Nephron (organoid): ENCODE data around the gene FGF5.

Experiments
- H3K27ac Mint-ChIP-seq, 3 experiments: 2 replicates each; pipeline ENCODE4 v1.8.0; 2020; ENCODE audit warnings: mixed read lengths in 3 of 3, mild to moderate bottlenecking in 2 of 3, moderate library complexity in 1 of 3
- H3K27me3 Mint-ChIP-seq: 2 replicates; pipeline ENCODE4 v1.8.0; 2021; ENCODE audit warnings: low read depth, mild to moderate bottlenecking, moderate library complexity, mixed read lengths
- H3K36me3 Mint-ChIP-seq: 2 replicates; pipeline ENCODE4 v1.8.0; 2020; ENCODE audit warnings: low read depth, mixed read lengths
- H3K4me1 Mint-ChIP-seq: 2 replicates; pipeline ENCODE4 v1.8.0; 2020; ENCODE audit warnings: mixed read lengths
- H3K4me3 Mint-ChIP-seq, 3 experiments: 2 replicates each; pipeline ENCODE4 v1.8.0; 2020; ENCODE audit warnings: mild to moderate bottlenecking in 3 of 3, mixed read lengths in 3 of 3, moderate library complexity in 2 of 3
- H3K9me3 Mint-ChIP-seq: 2 replicates; pipeline ENCODE4 v1.8.0; 2020; ENCODE audit warnings: mixed read lengths
- CTCF ChIP-seq, 3 experiments: fragments of 200-600 bp; sonication (generic); IDR thresholded peaks; one replicate each; pipeline ENCODE4 v1.5.0; 2021; ENCODE audit warnings: antibody characterized with exemption in 3 of 3; ENCODE audit not compliant: unreplicated experiment in 3 of 3

FGF5 gene

GRCh38 chr4:80321341-80321740 is 54.9 kb downstream of the FGF5 start:
- Mint-ChIP-seq H3K4me1 (peaks cover 4% of the 10 kb centered on the region), H3K27ac (no peak overlapping the region), H3K27me3 (peaks cover 37% of the 10 kb centered on the region), H3K9me3 (no peaks in the 10 kb centered on the region), H3K4me3 (no peak overlapping the region), H3K36me3 (no peaks in the 10 kb centered on the region)
- no peak for TF ChIP-seq CTCF (IDR thresholded peaks at IDR 0.05; ENCODE audit: unreplicated experiment in 3 of 3)

- no peak overlapping the region for H3K4me3 Mint-ChIP-seq
- no peak for TF ChIP-seq CTCF (IDR thresholded peaks at IDR 0.05; ENCODE audit: unreplicated experiment in 3 of 3)
- no peaks in the 10 kb centered on the region for H3K36me3 Mint-ChIP-seq
- H3K4me1 Mint-ChIP-seq: peaks cover 4% of the 10 kb centered on the region
- H3K27ac Mint-ChIP-seq: no peak overlapping the region
- H3K27me3 Mint-ChIP-seq: peaks cover 37% of the 10 kb centered on the region
- no peaks in the 10 kb centered on the region for H3K9me3 Mint-ChIP-seq
Observed at GRCh38 chr4:80321776-80322175, 55.3 kb downstream of the FGF5 start.

- Mint-ChIP-seq H3K27ac (no peak overlapping the region), H3K4me3 (no peak overlapping the region), H3K36me3 (no peaks in the 10 kb centered on the region), H3K4me1 (peaks cover 4% of the 10 kb centered on the region), H3K27me3 (peaks cover 29% of the 10 kb centered on the region), H3K9me3 (no peaks in the 10 kb centered on the region)
- peak in 2 of 3 experiments; percentile 12 for TF ChIP-seq CTCF (IDR thresholded peaks at IDR 0.05; ENCODE audit: unreplicated experiment in 3 of 3)
Observed at GRCh38 chr4:80322716-80323115, 56.3 kb downstream of the FGF5 start.

- H3K36me3 Mint-ChIP-seq: no peaks in the 10 kb centered on the region
- H3K4me1 Mint-ChIP-seq: no peaks in the 10 kb centered on the region
Observed at GRCh38 chr4:80324171-80324570, 57.7 kb downstream of the FGF5 start.

GRCh38 chr4:80331693-80332092 is 65.2 kb downstream of the FGF5 start:
- no peak for TF ChIP-seq CTCF (IDR thresholded peaks at IDR 0.05; ENCODE audit: unreplicated experiment in 3 of 3)
- peaks cover 4% of the 10 kb centered on the region for H3K4me1 Mint-ChIP-seq
- peaks cover 15% of the 10 kb centered on the region for H3K27me3 Mint-ChIP-seq
- no peaks in the 10 kb centered on the region for H3K9me3 Mint-ChIP-seq
- H3K36me3 Mint-ChIP-seq: no peaks in the 10 kb centered on the region
- no peak overlapping the region for H3K4me3 Mint-ChIP-seq
- H3K27ac Mint-ChIP-seq: no peak overlapping the region

More at GRCh38 chr4:80324171-80324570, 57.7 kb downstream of the FGF5 start:
- H3K27ac Mint-ChIP-seq: no peak overlapping the region
- no peak overlapping the region for H3K4me3 Mint-ChIP-seq
- H3K27me3 Mint-ChIP-seq: peaks cover 18% of the 10 kb centered on the region
- H3K9me3 Mint-ChIP-seq: no peaks in the 10 kb centered on the region
- TF ChIP-seq CTCF (IDR thresholded peaks at IDR 0.05; ENCODE audit: unreplicated experiment in 3 of 3): no peak

GRCh38 chr4:80333121-80333520 is 66.7 kb downstream of the FGF5 start:
- Mint-ChIP-seq H3K27ac (no peak overlapping the region), H3K4me1 (peaks cover 4% of the 10 kb centered on the region), H3K27me3 (peaks cover 18% of the 10 kb centered on the region), H3K9me3 (no peaks in the 10 kb centered on the region), H3K36me3 (no peaks in the 10 kb centered on the region), H3K4me3 (no peak overlapping the region)
- TF ChIP-seq CTCF (IDR thresholded peaks at IDR 0.05; ENCODE audit: unreplicated experiment in 3 of 3): no peak
